Activated naive CD4-positive, alpha-beta T cell treated with Interleukin-2 at 50 U/mL for 16 hours (primary cell): Measurements from ENCODE around the gene STARD13.

Experiments
- DNase-seq: peaks from one replicate; pipeline ENCODE4 v3.0.0-alpha.2; 2020

Gene STARD13, protein sequence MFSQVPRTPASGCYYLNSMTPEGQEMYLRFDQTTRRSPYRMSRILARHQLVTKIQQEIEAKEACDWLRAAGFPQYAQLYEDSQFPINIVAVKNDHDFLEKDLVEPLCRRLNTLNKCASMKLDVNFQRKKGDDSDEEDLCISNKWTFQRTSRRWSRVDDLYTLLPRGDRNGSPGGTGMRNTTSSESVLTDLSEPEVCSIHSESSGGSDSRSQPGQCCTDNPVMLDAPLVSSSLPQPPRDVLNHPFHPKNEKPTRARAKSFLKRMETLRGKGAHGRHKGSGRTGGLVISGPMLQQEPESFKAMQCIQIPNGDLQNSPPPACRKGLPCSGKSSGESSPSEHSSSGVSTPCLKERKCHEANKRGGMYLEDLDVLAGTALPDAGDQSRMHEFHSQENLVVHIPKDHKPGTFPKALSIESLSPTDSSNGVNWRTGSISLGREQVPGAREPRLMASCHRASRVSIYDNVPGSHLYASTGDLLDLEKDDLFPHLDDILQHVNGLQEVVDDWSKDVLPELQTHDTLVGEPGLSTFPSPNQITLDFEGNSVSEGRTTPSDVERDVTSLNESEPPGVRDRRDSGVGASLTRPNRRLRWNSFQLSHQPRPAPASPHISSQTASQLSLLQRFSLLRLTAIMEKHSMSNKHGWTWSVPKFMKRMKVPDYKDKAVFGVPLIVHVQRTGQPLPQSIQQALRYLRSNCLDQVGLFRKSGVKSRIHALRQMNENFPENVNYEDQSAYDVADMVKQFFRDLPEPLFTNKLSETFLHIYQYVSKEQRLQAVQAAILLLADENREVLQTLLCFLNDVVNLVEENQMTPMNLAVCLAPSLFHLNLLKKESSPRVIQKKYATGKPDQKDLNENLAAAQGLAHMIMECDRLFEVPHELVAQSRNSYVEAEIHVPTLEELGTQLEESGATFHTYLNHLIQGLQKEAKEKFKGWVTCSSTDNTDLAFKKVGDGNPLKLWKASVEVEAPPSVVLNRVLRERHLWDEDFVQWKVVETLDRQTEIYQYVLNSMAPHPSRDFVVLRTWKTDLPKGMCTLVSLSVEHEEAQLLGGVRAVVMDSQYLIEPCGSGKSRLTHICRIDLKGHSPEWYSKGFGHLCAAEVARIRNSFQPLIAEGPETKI

DNA sequence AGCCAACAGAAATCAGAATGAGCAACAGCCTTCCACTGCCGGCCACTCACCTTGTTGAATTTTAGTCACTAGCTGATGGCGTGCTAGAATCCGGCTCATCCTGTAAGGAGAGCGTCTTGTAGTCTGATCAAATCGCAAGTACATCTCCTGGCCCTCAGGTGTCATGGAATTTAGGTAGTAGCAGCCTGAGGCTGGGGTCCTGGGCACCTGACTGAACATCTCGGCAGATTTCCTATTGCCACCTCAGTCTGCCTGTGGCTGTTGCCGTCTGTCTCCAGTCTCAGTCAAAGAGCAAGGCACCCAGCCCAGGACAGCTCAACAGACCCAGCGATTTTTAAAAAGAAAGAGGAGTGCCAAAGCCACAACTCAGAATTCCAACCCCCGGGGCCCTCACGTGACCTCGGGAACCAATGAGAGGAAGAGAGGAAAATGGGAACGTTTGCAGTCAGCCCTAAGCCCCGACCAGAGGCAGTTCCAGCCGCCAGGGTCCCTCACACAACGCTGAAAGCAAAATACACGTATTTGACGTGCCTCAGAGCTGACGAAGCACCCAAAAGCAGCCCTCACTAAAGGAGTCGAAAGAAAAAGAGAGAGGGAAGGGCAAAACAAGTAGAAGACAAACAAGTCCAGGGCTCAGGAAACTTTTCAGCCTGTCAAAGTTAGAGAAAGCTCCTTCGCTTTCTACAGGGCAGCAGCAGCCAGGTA lies at the start of gene STARD13:
TSS of gene STARD13 (minus strand) at position 336 of the 705 bp plus-strand sequence. CDS start at position 219, 117 bp downstream.
- no peak for DNase-seq

DNA sequence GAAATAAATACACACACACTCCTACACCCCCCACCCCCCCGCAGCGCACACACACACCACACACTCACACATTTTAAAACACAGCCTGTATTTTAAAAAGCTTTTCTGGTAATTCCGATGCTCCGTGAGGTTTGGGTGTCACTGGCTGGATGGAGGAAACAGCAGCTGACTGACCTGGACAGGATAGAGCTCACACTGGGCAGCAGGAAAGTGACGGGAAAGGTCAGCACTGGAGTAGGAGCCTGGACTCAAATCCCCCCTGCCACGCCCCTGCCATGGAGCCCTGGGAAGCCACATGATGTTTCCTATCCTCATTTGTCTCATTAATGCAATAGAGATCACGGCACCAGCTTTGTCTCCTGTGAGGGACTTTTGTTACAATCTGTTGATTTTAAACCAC lies 49.3 kb upstream of the STARD13 start:
- DNase-seq: no peak

DNA sequence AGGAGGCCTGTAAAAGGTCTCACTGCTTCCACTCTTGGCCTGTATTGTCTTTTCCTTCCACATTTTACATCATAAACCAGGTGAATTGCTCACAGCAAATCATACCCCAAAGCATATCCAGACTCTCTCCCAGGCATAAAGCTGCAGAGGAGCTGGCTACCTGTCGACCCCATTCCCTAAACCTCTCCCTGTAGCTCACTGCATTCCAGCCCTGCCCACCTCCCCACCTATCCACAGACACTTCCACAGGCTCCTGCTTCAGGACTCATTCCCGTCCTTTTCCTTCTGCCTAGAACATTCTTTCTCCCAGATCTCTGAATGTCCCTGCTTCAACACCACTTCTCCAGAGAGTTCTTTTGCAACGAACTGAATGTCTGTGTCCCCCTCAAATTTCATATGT lies 46.4 kb upstream of the STARD13 start:
- no peak for DNase-seq

DNA sequence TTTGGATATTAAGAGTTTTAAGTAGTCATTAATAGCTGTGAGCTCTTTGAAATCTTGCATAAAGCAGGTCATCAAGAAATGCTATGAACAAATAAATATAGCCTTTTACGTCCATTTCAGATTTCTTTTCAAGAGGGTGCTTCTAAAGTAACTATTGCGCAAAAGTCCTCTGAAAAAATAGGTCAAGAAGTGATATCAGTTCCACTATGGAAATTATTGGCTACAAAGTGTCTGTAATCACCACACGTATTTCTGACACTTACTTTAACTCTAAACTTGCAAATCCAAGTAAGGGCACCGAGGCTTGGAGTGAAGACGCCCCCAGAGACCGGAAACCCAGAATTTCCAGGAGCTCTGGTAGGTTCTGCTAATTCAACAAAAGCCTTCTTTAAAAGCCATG lies 44.9 kb upstream of the STARD13 start:
- DNase-seq: no peak

DNA sequence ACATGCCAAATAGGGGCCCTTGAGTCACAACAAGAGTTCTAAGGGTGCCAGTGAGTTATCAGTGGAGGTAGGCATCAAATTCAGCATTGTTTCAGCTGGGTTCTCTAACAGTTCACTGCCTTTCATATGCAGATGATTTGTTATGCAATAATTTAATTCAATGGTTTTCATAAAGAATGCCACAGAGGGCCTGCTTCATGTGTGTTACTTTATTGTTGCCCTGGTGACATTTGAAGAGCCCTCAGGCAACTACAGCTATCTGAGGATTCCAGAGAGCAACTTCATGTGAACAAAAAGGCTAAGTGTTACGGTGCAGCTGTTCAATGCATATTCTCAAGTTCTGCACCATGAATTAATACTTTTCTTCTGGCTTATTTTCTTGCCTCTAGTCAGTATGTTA lies 43.1 kb upstream of the STARD13 start:
- DNase-seq: no peak

DNA sequence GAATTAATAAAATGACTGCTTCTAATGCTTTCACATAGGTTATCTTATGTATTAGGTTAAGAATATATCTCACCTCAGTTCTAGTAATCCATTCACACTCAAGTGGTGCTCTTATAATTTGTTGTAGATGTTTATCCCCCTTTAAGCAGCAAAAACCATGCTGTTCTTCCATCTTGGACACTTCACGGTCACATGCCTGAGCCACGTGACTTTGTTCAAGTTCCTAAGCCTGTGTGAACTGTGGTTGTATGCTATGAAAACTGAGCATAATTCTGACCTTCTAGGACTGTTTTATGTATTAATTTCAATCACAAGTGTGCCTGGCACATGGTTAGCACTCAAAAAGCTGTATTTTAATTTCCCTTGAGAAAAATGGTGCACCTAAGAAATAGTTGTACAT lies 41.2 kb upstream of the STARD13 start:
- no peak for DNase-seq

DNA sequence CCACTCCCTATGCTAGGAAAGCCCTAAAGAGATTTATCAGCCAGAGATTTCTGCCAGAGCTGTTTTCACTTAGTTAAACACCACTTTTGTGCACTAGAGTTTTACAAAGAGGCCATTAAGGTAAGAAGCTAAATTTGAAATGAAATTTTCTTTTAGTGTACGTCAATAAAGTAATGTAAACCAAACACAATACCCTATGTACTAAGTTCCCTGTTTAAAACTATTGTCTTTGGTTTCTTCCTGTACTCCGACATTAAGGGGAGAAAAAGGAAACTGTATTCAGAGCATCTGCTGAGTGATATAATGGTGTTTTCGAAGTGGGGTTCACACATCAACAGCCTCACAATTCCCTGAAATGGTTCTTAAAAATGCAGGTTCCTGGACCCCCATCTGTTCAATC lies 40.7 kb upstream of the STARD13 start:
- no peak for DNase-seq

DNA sequence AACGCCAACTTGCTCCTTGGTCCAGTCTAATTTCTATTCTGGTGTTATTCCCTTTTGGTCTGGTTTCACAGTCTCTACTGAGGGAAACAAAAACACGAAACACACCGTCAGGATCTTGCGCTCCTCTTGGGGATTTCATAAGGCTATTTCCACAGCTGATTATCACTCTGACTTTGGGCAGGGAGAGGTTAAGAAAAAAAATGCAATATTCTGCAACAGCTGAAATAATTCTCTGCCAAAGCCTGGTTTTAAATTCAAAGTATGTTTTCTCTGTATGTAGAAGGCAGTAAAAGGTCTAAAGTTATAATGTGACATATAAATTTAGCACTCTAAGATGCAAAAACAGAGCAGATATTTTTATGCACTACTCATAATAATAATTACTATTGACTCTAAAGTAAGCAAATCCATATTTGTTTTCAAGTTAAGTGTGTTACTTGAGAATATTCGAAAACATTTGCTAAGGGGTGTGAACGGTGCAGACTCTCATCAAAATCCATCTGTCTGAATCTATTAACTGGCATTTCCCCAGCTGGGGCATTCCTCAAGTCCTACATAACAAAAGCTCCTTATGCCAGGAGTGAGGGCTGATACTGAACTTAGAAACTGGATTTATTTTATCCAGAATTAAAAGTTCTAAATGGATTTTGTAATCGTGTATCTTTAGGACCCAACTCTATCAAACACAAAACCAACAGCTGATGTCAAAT lies 38.4 kb upstream of the STARD13 start:
- DNase-seq: no peak

DNA sequence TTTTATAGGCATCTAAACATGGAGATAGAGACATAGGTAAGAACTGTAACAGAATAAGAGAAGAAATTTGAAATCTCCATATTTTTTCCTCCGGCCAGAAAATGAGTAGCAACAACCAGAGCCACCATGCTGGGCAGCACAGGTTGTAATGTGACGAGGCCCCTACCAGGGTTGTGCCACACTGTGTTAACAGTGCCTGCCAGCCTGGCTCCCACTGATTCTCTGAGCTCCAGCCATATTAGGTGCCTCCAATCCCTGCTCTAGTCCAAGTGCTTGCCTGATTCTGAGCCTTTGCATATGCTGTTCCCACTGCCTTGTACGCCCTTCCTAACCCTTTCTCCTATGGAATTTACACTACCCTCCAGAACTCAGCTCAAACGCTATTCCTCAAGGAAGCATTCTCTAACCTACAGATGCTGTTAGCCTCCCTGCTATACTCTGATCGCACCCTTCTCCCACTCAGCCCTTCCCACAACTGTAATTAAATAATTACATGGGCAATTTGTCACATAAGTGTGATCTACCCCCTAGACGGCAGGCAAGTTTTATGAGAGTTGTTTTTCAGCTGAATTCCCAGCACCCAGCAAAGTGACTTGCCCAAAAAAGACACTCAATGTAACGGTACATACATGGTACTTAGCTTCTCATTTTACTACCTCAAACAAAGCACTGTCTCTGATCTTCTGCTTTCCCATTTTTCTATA lies 37.6 kb upstream of the STARD13 start:
- DNase-seq: no peak

DNA sequence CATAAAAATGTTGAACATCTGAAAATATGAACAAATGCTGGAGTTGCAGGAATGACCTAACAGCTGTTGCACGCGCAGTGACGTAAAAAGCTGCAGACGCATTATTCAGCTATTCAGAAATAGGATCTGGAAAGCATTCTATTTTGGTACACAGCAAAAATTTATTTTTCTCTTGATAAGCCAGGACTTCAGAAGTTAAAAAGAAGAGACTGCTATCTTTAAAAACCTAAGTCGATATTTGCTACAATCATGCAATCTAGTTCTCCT lies 36.9 kb upstream of the STARD13 start:
- no peak for DNase-seq

DNA sequence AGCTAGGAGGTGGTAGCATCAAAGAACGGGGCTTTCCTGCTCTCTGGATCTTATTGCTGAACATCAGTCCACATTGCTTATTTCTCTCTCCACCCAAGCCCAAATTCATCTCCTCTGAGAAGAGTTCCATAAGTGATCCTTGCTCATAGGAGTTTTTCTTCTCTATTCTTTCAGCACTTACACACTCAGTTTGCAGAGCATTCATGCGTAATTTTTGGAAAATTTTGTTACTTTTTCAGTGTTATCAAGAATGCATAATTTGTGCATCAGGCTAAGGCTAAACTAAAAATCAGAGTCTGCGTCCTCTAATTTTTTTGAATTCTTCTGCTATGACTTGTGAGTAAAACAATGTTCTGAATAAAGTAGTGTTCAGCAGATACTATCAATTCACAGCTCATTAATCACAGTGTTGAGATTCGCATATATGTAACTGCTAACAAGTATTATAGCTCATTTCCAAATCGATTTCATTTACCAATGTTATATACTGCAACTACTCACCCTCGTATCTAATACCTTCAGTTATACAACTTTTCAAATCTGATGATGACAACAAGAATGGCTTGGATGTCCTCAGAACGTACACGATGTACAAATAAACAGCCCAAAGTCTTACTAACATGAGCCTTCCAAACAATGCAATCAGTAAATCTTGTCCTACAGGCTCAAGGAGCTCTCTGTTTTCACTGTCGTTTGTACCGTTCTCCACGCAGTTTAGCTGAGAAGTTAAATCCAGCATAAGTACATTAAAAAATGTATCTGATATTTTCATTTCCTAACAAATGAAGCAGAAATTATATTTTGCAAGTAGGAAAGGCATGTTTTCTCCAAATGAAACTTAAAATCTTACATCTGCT lies 36.4 kb upstream of the STARD13 start:
- DNase-seq: no peak

DNA sequence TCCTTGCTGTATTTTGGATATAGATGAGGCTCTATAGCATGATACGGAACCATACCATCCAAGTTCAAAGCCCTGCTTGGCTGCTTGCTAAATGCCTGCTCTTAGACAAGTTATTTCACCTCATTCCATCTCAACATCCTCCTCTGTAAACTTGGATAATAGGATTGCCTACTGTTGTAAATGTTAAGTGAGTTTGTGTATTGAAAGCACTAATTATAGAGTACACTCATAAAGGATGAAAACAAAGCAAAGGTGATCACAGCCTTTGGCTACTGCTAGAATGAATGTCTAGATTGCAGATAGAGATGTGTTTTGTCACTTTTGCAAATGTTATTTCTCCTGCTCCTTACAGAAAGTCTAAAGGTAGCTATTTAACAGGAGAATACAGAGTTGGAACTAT lies 34.3 kb upstream of the STARD13 start:
- DNase-seq: no peak

DNA sequence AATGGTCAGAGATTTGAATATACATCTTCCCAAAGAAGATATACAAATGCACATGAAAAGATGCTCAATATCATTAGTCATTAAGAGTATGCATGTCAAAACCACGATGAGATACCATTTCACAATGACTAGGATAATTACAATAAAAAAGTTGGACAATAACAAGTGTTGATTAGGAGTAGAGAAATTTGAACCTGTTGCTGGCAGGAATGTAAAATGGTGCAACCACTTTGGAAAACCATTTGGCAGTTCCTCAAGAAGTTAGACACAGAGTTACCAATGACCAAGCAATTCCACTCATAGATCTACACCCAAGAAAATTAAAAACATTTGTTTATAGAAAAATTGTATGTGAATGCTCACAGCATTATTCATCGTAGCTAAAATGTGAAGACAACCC lies 33.2 kb upstream of the STARD13 start:
- no peak for DNase-seq

DNA sequence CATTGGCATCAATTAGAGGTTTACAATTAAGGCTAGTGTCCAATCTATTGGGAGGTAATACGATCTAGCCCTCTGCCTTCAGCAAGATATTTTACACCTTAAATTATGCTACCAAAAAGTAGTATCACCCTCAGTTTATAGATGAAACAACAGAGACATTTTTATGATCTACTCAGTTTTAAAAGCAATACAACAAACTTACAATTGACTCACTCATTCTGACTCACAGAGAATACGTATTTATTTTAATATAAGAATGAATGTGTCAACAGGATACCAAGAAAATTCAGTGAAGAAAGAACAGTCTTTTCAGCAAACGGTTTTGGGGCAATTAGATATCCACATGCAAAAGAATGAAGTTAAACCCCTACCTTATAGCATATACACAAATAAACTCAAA lies 32.5 kb upstream of the STARD13 start:
- no peak for DNase-seq

DNA sequence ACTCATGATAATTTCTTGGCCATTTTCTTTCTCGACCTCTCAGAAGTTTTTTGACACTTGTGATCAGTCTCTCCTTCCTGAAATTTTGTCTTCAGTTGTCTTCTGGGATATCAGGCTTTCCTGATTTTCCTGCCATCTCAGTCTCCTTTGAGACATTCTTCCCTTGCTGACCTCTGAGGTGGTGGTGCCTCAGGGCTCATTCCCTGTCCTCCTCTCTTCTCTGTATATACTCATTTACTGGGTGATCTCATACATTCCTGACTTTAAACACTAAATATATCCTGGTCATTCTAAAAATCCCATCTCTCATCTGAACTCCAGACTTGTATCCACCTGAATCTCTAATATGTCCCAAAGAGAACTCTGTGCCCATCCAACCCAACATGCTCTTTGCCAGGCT lies 31.3 kb upstream of the STARD13 start:
- DNase-seq: no peak

DNA sequence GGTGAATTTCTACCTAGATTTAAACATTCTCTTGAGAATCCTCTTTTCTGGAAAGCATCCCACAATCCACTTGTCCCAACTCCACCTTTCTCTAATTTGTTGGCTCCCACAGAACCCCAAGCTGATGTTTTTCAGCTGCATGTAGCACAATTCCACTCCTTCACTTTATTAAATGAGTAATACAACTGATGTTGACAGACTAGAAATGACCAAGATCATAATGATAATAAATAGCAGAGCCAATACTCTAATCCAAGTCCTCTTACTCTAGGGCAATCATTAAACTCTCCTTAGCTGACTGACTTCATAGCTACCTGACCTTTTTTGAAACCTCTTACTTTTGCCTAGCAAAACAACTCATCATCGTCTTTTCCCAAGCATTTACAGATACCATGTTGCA lies 27.9 kb upstream of the STARD13 start:
- no peak for DNase-seq

DNA sequence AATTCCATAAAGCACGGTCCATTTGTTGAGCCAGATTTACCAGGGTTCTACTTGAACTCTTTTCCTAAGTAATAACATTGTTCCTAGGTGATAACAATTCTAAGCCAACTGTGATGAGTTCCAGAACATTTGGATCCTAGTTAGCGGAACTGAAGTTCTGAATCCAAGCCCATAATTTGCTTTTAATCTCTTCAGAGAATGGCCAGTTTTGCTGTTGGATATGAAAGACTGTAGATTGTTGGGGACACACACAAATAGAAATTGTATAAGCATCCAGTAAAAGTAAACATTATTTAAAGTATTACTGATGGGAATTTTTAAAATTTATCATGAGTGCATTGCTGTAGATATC lies 27.3 kb upstream of the STARD13 start:
- no peak for DNase-seq

DNA sequence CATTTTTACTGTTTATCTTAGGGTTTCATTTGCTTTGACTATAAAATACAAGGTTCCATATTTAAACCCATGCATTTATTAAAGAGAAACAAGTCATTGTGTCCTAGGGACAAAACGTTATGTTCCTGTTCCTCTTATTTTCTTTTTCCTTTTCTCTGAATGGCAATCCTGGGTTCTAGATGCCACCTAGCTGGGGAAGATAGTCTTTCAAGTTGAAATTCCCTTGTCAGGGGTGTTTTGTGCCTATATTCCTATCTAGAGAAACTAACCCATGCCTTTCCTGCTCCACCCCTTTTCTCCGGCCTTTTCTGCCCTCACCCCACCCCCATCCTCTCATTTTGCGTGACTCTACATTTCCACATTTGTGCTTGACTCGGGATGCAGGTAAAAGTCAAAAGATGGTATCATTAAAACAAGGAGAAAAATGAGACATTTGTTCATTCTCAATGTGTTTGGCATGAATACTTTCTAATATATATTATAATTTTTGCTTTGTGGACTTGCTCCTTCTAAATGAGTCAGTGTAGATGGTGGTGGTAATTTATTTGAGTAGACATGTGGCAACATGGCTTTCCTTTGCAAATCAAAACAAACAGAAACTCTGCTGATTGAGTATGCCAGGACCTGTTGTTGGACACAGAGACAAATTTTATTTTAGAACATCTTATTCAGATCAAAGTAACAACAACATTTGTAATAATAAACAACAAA lies 26.8 kb upstream of the STARD13 start:
- DNase-seq: no peak

DNA sequence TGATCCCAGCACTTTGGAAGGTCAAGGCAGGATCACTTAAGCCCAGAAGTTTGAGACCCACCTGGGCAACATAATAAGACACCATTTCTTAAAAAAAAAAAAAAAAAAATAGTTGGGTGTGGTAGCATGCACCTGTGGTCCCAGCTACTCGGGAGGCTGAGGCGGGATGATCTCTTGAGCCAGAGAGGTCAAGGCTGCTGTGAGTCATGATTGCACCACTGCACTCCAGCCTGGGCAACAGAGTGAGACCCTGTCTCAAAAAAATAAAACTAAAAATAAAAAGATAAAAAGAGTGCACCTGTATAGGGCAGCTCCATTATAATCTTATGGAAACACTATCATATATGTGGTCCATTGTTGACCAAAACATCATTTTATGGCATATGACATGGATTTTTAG lies 25.5 kb upstream of the STARD13 start:
- no peak for DNase-seq

DNA sequence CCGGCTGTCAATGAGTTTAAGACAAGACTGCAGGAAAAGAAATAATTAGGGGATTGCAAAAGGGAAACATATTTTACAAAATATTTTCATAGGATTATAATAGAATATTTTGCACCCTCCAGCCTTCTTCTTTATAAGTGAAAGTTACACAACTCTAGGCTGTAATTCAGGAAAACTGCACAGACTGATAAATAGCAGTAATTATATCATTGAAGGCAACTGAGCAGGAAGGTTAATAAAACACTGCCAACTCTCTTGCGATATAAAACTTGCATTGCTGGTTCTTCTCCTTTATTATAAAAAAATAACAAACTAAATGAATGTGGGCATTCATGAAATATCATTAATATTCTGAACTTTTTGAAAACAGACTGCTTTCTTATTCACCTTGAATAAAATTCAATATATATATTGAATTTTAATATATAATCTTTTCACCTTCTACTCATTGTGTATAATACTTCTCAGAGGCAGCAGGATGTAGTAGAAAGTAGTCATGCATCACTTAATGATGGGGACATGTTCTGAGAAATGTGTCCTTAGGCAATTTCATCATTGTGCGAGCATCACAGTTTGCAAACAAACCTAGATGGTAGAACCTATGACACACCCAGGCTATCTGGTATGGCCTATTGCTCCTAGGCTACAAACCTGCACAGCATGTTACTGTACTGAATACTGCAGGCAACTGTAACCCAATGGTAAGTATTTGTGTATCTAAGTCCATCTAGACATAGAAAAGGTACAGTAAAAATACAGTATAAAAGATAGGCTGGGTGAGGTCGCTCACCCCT lies 24.9 kb upstream of the STARD13 start:
- no peak for DNase-seq
